PC-3 (cell line): ENCODE results near the gene GABRA1.

Source experiments
- CTCF ChIP-seq: fragments of 300-600 bp; sonication (generic); conservative IDR thresholded peaks from 2 replicates; pipeline ENCODE4 v1.5.1; 2017; ENCODE audit warnings: antibody characterized with exemption, low read depth, mild to moderate bottlenecking, low read length
- EZH2 ChIP-seq: fragments of 300-600 bp; sonication (generic); IDR thresholded peaks from one replicate; pipeline ENCODE4 v1.6.1; 2017; ENCODE audit warnings: antibody characterized with exemption, mild to moderate bottlenecking, low read length; ENCODE audit not compliant: unreplicated experiment
- EZH2phosphoT487 ChIP-seq: fragments of 300-600 bp; sonication (generic); IDR thresholded peaks from 2 replicates; pipeline ENCODE4 v1.6.1; 2018; ENCODE audit warnings: mild to moderate bottlenecking, antibody characterized with exemption, low read length, borderline replicate concordance

GRCh38 chr5:161889971-161890370 is 42.1 kb downstream of the GABRA1 start:
- no peak for TF ChIP-seq CTCF
- no peak for TF ChIP-seq EZH2phosphoT487
- TF ChIP-seq EZH2: no peak
